Left kidney (tissue), 2 donors: ENCODE measurements around the gene RFC1. TPM values are rescaled to one million over a fixed set of nuclear protein-coding genes. Genes with fewer than 3 reads are reported as not detected.
"Not testable (repeated sequence)": the region's sequence is repeated elsewhere in the genome, so short reads cannot be mapped to it uniquely, and the experiment has no call there.

ENCODE experiments used
- DNase-seq: peaks from one replicate; pipeline ENCODE4 v3.0.0-alpha.2; 2013
- polyA plus RNA-seq: library from polyadenylated mRNA; unstranded; fragments of 120-200 nt; gene quantifications from one replicate; pipeline ENCODE4 v1.2.1, GENCODE V29; 2013; ENCODE audit not compliant: insufficient read length

Gene RFC1
- polyA plus RNA-seq, 1 donor = 91.5 TPM

DNA sequence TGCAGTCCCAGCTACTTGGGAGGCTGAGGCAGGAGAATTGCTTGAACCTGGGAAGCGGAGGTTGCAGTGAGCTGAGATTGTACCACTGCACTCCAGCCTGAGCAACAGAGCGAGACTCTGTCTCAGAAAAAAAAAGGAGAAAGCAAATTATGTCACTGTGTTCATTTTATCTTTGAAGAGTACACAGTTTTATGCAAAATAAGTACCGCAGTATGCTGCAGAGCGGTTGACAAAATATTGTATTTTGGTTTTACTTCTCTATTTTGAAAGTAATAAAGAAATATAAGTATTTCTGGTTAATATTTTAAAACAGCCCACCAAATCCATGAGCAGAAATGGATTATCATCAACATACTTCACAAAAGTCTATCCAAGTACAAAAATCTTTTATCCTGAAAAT is 5.6 kb downstream of the RFC1 start:
- DNase-seq = not testable (repeated sequence)

DNA sequence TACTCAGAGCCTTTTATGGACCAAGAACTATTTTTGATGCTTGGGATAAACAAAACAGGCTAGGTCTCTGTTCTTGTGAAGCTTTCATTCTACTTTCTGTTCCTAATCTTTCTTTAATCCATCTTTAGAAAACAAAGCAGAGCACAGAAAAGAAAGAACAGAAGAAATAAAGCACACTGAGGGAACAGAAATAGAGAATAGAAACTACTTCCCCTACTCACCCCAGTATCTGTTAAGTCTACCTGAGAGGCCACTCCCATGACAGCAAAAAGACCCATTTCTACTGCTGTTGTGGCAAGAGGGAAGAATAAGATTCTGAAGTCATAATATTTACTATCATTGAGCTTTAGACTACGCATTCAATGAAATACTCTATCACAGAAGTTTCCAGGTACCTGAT is 9.2 kb downstream of the RFC1 start:
- DNase-seq = no peak

DNA sequence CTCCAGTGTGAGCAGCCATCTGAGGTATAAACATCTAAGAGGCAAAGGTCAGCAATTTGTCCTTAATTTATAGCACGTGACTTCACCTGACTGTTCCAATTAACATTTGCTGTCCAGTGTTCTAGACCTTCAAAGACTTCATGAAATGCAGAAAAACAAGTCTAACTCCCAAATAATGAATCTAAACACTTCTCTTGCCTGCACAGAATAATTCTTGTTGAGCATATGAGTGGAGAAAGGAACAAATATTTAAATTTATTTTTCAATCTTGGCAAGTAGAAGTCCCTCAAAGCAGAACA is 12.0 kb downstream of the RFC1 start:
- DNase-seq = no peak

DNA sequence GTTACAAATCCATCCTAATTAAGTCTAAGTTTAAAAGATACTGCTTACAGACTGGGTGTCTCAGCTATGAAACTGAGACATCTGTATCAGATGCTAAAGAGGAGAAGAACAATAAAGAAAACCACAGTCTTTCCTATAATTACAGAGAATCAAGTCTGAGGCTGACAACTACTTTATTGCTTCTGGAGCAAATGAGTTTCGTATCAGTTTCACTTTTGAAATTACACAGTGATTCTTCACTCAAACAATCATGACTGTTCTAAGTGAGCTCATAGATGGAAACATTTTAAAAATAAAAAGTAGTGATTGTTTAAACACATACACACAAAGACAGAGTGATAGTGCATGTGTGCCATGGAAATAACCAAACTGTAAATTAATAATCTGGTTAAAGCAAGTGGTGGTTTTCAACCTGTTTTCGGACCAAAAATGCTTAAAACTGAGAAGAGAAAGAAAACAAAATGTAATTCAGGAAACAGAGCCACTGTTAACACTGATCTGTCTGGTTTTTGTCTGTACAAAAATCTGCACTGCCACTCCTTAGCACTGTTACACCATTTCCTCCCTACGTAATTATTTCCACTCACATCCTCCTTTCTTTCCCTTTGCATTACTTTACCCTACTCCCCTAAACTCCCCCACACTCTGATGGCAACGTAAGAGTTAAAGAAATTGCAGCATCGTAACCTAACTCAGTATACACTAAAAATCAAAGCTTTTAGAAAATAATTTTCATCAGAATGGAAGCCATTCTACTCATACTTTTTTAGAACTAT is 12.5 kb downstream of the RFC1 start:
- DNase-seq = peak; percentile 59

DNA sequence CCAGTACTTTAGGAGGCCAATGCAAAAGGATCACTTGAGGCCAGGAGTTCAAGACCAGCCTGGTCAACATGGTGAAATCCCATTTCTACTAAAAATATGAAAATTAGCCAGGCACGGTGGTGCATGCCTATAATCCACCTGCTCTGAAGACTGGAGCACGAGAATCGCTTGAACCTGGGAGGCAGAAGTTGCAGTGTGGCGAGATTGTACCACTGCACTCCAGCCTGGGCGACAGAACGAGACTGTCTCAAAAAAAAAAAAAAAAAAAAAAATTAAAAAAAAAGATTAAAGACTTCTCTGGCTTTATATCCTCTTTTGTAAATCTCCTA is 13.0 kb downstream of the RFC1 start:
- not testable (repeated sequence) for DNase-seq

DNA sequence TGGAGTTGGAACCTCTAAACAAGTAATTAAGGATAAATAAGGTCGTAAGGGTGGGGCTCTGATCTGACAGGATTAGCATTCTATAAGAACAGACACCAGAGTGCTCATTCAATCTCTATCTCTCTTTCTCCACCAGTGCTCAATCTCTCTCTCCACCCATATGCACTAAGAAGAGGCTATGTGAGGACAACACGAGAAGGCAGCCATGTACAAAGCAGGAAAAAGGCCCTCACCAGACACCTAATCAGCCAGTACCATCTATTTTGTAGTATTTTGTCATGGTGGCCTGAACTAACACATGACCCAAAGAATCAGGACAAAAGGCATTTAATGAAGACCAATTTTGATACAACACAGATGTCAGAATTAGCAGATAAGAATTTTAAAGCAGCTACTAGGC is 16.8 kb downstream of the RFC1 start:
- DNase-seq = no peak

DNA sequence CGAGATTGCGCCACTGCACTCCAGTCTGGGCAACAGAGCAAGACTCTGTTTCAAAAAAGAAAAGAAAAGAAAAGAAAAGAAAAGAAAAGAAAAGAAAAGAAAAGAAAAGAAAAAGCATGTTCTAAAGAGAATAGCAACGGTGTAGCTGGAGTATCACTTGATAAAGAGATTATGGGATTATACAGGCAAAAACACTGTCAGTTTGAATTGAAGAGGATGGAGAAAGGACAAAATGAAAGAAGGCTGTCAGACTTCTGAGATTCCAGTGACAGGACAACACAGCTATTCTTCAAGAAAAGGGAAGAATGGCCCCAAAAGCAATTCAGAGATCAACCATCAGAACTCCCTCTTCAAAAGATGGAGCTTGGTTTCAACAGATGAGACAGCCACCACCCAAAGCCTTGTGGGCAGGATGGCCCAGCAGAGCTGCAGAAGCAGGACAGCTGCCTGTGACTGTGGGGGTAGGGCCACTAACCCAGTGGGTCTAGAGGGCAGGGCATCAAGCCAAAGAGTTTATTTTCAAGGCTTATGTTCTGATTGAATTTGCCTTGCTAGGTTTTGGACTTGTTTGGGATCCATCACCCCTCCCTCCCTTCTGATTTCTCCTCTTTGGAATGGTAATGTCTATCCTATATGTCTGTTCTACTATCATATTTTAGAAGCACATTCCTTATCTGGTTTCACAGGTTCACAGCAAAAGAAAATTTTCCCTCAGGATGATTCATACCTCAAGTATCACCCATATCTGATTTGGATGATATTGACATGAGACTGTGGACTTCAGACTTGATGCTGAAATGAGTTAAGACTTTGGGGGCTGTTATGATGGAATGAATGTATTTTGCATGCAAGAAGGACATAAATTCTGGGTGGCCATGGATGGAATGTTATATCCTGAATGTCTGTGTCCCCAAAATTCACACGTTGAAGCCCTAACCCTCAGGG is 17.5 kb downstream of the RFC1 start:
- no peak for DNase-seq

DNA sequence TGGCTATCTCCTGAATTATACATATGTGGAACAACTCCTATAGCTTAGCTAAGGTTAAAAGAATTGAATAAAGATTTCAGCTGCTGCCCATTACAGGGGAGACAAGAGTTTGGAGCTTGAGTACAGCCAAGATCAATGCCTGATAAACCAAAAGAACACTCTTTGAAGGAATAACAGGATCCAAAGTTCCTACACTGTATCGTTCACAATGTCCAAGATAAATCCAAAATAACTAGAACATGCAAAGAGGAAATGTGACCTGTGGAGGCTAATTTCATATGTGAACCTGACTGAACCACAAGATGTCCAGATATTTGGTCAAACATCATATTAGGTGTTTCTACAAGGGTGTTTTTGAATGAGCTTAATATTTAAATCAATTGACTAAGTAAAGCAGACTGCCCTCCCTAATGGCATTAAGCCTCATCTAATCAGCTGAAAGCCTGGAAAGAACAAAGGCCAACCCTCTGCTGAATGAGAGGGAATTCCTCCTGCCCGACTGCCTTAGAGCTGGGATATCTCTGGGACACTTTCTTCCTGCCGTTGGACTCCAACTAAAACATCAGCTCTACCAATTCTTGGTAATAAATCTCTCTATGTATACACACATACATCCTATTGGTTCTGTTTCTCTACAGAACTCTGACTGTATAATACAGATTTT is 19.2 kb downstream of the RFC1 start:
- DNase-seq = no peak

DNA sequence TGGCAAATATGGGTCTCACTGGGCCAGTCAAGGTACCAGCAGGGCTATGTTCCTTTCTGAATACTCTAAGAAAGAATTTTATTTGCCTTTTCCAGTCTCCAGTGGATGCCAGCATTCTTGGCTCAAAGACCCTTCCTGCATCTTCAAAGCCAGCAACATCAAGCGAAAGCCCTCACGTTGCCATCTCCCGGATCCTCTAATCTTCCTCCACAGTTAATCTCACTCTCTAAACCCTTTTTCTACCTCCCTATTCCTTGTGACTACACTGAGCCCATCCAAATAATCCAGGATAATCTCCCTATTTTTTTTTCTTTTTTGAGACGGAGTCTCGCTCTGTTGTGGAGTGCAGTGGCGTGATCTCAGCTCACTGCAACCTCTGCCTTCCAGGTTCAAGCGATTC is 23.4 kb downstream of the RFC1 start:
- DNase-seq = no peak

DNA sequence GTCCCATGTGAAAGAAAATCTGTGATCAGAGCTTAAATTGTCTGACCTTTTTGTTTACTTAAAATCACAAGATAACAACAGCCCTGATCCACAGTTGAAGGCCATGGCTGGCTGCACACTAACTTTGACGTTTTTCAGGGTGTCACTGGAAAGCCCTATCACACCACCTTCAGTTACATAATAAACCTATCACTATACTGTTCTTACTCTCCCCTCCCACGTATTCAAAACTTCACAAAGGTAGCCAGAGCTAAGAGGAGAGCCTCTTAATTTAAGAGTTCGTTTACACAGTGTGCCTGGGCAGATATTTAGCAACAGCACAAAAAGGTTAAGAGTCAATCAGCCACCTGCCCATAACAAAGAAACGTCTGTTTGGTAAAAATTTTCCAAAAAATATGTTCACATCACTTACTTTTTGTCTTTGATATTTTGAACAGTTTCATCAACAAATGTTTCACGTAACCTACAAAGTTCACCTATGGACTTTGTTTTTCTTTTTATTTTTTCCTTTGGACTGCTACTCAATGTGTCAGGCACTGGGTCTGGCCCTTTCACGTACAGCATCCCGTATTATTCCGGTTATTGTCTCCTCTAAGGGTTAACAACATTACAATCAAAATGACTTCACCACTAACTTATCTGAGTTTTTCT is 25.0 kb downstream of the RFC1 start:
- DNase-seq = peak; percentile 14

DNA sequence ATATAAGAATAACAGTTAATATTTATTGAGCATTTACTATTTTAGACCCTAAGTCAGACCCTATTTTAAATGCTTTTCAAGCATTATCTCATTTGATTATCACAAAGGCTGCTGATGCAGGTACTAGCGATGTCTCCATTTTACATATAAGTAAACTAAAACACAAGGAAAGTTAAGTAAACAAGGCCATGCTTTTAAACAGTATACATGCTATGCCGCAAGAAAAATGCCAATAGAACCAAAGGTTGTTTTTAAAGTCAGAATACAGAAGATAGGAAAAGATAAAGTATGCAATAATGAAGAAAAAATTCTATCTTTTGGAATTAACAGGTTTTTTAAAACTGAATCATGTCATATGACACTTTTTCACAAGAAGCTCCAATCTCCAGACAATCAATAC is 26.2 kb downstream of the RFC1 start:
- no peak for DNase-seq

DNA sequence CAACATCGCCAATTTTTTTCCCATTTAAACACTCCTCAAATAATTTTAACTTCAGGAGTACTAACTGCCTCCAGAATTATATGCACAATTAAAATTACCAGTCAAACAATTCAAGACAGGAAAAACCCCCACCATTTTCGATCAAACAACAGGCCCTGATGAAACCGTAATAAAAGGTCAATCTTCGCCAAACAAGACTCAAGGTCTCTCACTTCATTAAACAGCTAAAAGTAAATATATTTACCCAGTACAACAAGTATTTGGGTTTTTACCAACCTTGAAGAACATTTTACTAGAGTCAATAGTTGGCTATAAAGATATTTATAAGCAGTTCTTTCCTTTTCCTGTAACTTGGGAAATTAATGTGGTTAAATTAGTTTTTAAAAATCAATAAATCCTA is 28.3 kb downstream of the RFC1 start:
- DNase-seq = no peak

DNA sequence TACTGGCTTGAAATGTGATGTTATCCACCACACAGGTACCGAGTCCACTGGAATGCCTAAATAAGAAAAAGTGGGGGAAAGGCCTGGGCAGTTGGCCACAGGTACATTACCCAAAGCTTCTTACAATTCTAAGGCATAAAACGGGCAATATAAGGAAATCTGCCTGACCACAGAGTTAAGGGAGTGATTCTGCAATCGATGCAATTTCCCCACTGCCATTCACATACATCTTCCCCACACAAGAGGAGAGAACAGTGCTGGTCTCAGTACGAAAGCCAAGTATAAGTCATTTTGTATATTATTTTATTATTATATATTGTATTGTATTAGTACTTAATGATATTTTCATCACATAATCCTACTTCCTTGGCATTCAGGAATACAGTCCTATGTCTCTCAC is 30.6 kb downstream of the RFC1 start:
- DNase-seq = no peak

DNA sequence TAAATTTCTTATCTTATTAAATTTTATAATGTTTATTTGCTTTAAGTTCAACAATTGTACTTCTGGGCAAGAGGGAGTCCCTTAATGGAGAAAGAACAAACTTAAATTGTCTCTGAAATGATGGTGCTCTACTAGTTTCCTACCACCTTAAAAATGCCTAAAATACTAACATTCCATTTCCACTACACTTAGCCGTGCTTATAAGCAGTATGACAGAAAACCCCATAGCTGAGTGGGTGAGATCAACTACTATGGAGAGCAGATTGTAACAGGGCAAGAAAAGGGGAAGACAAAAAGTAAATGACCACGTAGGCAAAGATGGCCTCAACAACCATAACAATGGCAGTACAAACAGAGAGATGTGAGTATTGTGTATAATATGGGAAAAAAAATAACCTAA is 35.0 kb downstream of the RFC1 start:
- no peak for DNase-seq

DNA sequence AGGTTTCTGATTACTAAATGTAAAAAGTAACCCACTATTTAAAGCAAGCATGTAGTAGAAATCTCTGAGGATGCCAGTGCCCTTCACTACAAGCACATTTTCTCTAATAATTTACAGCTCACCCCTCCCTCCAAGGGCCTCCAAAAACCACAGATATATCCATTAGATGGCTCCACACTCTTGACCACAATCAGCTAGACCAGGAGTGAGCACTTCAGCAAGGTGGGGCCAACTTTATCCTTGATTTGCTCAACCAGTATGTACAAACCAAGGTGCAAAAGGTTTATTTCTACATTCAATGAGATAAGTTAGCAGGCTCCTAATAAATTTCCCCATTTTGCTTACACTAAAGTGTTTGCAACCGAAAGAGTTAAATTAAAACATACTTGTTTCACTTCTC is 35.8 kb downstream of the RFC1 start:
- DNase-seq = no peak

DNA sequence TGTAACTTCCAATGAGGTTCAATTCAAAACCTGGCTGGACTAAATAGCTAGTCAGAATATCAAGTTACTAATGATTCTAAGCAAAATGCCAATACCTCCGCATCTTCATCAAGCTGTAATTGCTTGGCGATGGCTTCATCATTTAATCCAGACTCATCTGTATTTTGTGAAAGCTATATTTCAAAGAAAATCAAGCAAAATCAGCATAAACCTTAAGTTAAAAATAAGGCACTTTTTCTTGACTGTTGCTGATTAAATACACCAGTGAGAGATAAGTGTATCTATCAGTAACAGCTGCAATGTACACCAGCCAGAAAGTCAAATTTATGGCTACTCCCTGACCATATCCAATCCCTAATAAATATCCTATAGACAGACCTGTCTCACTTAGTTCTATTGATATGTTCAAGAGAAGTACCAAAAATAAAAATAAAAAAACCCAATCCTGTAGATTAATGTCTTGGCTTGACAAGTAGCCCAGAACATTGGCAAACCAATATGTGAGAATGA is 39.6 kb downstream of the RFC1 start:
- no peak for DNase-seq

DNA sequence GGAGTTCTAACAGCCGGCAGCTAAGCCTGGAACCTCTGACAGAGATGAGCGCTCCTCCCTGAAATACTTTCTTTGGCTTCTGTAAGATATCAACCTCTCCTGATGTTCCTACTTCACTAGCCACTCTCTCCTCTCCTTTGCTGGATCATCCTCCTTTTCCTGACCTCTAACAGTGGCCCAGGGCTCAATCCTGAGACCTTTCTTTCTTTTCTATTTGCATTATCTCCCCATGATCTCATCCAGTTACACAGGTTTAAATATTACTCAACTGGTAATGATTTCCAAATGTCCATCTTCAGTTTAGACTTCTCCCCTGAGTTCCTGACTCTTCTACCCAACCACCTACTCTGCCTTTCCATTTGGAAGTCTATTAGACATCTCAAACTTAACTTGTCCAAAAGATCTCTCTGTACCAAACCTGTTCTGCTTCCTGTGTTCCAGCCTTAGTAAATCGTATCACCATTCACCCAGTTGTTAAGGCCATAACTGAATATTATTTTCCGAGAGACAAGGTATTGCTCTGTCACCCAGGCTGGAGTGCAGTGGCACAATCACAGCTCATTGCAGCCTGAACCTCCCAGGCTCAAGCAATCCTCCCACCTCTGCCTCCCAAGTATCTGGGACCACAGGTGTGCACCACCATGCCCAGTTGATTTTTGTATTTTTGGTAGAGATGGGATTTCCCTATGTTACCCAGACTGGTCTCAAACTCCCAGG is 41.1 kb downstream of the RFC1 start:
- no peak for DNase-seq

DNA sequence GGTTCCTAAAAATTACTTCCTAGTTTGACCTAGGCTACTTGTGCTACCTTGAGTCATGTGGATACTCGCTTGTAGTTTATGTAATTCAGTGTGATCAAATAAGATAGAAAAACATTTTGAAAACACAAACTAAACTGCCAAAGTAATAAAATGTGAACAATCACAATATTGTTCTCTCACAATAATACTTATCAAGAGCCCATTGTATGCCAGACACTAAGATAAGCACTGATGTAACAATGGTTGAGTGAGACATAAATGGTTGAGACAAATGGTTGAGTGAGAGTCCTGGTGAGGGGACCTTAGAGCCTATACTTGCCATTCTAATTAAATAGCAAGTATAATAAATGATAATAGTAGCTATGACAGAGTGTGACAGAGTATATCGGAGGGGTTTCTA is 41.7 kb downstream of the RFC1 start:
- DNase-seq = no peak

DNA sequence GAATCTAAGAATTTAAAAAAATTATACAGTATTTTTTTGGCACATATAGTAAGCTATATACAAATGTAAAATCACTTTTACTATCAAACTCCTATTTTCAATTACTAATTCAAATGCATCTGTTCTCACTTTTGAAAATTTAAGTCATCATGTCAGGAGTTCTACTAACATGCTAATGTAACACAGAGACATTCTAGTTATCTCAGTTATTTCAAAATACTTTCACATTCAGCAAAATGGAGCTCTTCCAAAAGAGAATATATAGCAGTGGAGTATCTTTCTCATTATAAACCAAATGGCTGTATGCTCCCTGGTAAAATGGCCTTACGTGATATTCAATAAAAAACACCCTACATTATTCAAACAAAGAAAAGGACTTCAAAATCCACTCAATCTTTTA is 42.3 kb downstream of the RFC1 start:
- DNase-seq = no peak

DNA sequence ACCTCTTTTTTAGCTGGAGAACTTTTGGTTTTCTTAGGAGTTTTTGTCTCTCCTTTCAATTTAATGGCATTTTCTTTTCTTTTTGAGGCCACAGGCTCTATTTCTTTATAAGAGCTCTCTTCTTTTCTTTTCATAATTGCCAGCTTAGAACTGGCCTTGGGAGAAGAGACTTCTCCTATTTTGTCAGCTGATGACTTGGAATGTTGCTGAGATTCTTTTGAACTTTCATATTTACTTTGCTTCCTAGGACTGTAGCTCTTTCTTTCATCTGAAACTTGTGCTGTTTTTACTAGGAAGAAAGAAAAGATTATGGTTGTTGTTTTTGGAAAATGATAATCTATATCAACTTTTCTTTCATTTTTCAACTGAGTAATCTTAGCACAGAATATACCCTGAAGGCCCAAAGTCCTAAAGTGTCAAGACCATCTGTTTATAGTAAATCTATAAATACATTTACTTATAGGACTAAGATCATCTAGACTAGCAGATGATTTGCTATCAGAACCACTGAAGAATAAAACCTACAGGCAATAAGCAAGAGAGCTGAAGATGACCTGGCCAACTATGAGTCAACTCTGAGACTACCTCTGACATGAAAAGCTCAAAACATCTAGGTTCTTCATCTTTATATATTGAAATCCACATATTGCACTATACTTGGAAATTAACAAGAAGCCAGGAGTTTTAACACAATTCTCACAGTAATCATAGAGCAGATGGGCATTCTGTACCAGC is 45.6 kb downstream of the RFC1 start:
- DNase-seq = no peak

DNA sequence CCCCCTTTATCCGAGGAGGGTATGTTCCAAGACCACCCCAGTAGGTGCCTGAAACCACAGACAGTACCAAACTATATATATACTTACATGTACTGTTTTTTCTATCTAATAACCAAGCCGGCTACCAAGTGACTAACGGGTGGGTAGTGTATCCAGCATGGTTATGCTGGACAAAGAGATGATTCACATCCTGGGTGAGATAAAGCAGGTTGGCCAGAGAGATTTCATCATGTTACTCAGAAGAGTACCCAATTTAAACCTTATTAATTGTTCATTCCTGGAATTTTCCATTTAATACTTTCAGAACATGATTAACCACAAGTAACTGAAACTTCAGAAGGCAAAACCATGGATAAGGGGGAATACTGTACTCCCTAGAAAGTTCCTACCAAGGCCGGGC is 46.5 kb downstream of the RFC1 start:
- no peak for DNase-seq
